ENCODE data around the gene ADAP1. TPM values are rescaled to one million over a fixed set of nuclear protein-coding genes. Genes with fewer than 3 reads are reported as not detected.

The ADAP1 gene
- total and polyA plus RNA-seq, 2 of the 13 experiments (the other 11 are each of a cell fraction or from before 2014, with no cell fraction given): 10.5 to 24.6 TPM

GRCh38 chr7:963236-964078 is 9.0 kb upstream of the ADAP1 start (continued):
- TF ChIP-seq CEBPZ (IDR thresholded peaks at IDR 0.05; ENCODE audit: low read length) (no peak), THAP8 (CRISPR knock-in tag; IDR thresholded peaks at IDR 0.05; ENCODE audit: borderline replicate concordance) (no peak), MED13 (CRISPR knock-in tag; IDR thresholded peaks at IDR 0.05) (no peak), HNRNPH1 (optimal IDR thresholded peaks at IDR 0.05; ENCODE audit: low read depth, low read length) (no peak), TIGD3 (CRISPR knock-in tag; IDR thresholded peaks at IDR 0.05; ENCODE audit: borderline replicate concordance) (no peak), ARHGAP35 (CRISPR knock-in tag; IDR thresholded peaks at IDR 0.05; ENCODE audit: borderline replicate concordance) (no peak), RELA (CRISPR knock-in tag; IDR thresholded peaks at IDR 0.05) (no peak), SNRNP70 (IDR thresholded peaks at IDR 0.05; ENCODE audit: low read depth, low read length) (no peak), ZFP36 (IDR thresholded peaks at IDR 0.05; ENCODE audit: borderline replicate concordance, low read depth, low read length, partially characterized antibody) (no peak), ZNF225 (CRISPR knock-in tag; IDR thresholded peaks at IDR 0.05) (no peak), ZNF503 (CRISPR knock-in tag; IDR thresholded peaks at IDR 0.05) (no peak), ELK4 (CRISPR knock-in tag; IDR thresholded peaks at IDR 0.05; ENCODE audit: borderline replicate concordance) (no peak), ZNF569 (CRISPR knock-in tag; IDR thresholded peaks at IDR 0.05; ENCODE audit: borderline replicate concordance) (no peak), ZNF256 (CRISPR knock-in tag; conservative IDR thresholded peaks at IDR 0.05) (no peak), TMF1 (CRISPR knock-in tag; IDR thresholded peaks at IDR 0.05; ENCODE audit: low read depth) (no peak), XRCC5 (optimal IDR thresholded peaks at IDR 0.05; ENCODE audit: low read length) (peak; percentile 48), TRIM22 (IDR thresholded peaks at IDR 0.05) (no peak)
